ENCODE data around the gene TMEM145.

- no peak for TF ChIP-seq POLR2A (IDR thresholded peaks at IDR 0.05; ENCODE audit: low read length)
- TF ChIP-seq GATA1 (IDR thresholded peaks at IDR 0.05; ENCODE audit: low read depth, low read length): no peak
Measured at GRCh38 chr19:42286349-42287016, 26.6 kb upstream of the TMEM145 start.

Data from erythroblast (primary cell).